Measurements from ENCODE around the gene GIGYF2. TPM values are rescaled to one million over a fixed set of nuclear protein-coding genes. Genes with fewer than 3 reads are reported as not detected.

Gene GIGYF2
- total RNA-seq, 1 donor = 63.9 TPM

DNA sequence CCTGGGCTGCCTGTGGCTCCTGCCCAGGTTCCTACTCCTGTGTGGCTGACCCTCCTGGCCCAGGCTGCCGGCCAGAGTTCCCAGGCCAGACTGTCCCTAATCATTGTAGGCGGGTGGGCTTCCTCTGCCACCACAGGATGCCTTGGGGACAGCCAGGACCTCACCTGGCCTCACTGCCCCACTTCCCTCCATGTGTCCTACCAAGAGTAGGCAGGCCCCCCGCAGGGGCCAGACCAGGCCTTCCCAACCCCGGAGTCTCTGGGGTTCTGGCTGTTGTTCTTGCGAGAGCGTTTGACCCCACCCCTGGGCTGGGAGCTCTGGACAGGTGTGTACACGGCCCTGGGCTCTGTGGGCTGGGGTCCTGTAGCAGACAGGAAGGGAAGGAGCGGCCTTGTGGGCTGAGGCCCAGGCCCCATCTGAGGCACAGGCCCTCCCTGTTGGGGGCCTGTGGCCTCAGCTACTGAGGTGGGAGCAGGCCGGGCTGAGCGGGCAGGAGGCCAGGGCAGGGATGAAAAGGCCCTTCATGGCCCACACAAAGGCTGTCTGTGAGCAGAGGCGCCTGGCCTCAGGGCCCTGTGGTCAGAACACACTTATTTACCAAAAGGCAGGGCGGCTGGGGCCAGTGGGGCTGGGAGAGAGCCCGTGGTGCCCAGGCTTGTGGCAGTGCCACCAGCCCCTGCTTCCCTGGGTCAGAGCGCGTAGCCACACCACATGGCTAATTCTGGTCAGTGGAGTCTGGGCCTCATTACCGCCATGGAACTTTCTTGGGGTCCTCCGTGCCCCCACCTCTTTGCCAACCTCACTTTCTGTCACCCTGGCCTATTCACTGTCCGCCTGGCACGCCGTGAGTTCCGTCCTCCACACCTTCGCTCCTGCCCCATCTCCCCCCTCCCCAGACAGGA is 175.0 kb downstream of the GIGYF2 start:
- no peak for DNase-seq (ENCODE audit: low read depth)
- TF ChIP-seq, protein P1, sequence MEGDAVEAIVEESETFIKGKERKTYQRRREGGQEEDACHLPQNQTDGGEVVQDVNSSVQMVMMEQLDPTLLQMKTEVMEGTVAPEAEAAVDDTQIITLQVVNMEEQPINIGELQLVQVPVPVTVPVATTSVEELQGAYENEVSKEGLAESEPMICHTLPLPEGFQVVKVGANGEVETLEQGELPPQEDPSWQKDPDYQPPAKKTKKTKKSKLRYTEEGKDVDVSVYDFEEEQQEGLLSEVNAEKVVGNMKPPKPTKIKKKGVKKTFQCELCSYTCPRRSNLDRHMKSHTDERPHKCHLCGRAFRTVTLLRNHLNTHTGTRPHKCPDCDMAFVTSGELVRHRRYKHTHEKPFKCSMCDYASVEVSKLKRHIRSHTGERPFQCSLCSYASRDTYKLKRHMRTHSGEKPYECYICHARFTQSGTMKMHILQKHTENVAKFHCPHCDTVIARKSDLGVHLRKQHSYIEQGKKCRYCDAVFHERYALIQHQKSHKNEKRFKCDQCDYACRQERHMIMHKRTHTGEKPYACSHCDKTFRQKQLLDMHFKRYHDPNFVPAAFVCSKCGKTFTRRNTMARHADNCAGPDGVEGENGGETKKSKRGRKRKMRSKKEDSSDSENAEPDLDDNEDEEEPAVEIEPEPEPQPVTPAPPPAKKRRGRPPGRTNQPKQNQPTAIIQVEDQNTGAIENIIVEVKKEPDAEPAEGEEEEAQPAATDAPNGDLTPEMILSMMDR (IDR thresholded peaks at IDR 0.05; ENCODE audit: insufficient read depth, low read depth, low read length) = no peak
- no peak overlapping the region for H3K4me3 ChIP-seq (ENCODE audit: low read depth, low read length)

DNA sequence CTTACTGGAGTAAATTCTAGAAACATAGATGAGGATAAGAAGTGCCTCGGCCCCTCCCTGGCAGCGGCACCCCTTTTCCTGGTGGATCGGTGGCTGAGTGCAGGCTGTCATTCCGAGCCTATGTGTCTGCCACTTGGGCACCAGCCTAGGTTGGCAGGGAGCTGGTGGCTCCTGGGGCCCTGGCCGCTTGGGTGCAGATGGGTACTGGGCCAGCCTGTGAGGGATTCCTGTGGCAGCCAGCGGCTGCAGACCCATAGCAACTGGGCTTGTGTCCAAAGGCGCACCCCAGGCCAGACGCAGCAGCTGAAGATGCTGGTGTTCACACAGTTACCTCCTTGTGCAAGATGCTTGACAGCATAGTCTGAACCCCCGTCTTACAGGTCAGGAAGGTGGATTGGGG is 175.7 kb downstream of the GIGYF2 start:
- no peak overlapping the region for H3K4me3 ChIP-seq (ENCODE audit: low read depth, low read length)
- no peak for DNase-seq (ENCODE audit: low read depth)
- TF ChIP-seq, protein P1 (IDR thresholded peaks at IDR 0.05; ENCODE audit: insufficient read depth, low read depth, low read length) = no peak

DNA sequence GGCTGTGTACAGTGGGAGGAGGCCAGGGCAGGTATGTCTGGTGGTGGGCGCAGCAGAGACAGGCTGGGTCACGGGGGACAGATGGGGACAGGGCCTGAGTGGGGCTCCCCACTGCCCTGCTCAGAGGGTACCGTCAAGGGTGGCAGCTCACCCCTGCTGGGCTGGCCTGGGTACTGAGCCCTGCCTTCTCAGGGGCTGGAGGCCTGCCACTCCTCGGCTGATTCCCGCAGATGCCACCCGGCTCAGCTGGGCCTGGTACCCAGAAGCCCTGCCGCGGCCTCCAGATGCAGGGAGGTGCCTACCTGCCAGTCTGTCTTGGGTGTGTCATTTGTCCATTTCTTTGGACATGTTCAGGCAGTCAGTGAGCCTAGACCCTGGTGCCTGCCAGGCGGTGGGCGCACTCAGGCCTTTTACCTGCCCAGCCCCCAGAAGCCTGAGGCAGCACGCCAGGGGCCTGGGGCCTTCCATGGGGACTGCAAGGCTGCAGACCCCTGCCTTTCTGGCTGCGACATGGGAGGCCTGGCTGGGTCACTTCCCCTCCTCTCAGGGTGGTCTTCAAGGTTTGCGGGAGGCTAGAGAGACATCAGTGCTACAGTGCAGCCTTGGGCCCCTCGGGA is 176.3 kb downstream of the GIGYF2 start:
- H3K4me3 ChIP-seq (ENCODE audit: low read depth, low read length) = no peak overlapping the region
- TF ChIP-seq, protein P1 (IDR thresholded peaks at IDR 0.05; ENCODE audit: insufficient read depth, low read depth, low read length) = no peak
- no peak for DNase-seq (ENCODE audit: low read depth)

DNA sequence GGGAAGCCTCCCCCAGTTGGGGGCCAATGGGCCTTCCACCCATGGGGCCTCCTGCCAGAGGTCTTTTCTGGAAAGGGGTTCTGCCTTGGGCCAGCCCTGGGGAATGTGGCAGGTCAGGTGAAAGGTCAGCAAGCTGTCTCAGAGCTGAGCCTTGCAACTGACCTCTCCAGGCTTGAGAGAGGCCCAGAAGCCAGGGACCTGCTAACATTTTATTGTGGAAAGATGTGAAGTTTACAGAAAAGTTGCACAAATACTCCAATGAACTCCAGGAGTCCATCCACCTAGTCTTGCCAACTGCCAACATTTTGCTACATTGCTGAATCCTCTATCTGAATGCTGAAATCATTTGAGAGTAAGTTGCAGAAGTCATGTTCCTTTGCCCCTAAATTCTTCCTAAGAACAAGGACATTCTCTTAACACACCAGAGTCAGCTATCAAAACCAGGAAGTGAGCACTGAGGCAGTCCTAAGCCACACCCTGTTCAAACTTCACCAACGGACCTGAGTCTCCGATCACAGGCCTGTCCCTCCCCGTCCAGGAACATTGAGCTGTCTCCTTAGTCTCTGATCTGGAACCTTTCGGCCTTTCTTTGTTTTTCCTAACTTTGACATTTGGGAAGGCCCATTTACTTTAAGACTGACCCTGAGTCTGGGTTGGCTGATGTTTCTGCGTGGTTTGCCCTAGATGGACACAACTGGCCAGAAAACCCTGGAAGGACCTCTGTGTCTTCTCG is 176.9 kb downstream of the GIGYF2 start:
- TF ChIP-seq, protein P1 (IDR thresholded peaks at IDR 0.05; ENCODE audit: insufficient read depth, low read depth, low read length) = no peak
- no peak for DNase-seq (ENCODE audit: low read depth)
- no peak overlapping the region for H3K4me3 ChIP-seq (ENCODE audit: low read depth, low read length)

DNA sequence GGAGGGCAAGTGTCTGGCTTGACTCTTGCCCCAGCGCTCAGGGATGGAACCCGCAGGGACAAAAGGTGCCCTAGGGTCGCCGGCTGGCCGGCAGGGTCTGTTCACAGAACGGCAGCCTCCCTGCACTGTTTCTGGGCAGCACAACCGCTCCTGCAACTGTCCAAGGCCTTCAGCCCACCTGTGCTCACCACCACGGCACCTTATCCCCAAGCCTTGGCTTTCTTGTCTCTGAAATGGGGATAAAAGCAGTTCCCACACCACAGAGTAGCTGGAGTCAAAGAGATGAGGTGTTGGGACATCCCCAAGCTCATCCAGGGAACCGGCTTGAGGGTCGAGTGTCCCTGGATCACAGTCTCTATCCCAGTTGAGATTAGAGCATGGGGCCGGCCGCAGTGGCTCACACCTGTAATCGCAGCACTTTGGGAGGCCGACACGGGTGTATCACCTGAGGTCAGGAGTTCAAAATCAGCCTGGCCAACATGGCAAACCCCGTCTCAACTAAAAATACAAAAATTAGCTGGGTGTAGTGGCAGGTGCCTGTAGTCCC is 177.6 kb downstream of the GIGYF2 start:
- DNase-seq (ENCODE audit: low read depth) = no peak
- H3K4me3 ChIP-seq (ENCODE audit: low read depth, low read length) = no peak overlapping the region
- TF ChIP-seq, protein P1 (IDR thresholded peaks at IDR 0.05; ENCODE audit: insufficient read depth, low read depth, low read length) = no peak

DNA sequence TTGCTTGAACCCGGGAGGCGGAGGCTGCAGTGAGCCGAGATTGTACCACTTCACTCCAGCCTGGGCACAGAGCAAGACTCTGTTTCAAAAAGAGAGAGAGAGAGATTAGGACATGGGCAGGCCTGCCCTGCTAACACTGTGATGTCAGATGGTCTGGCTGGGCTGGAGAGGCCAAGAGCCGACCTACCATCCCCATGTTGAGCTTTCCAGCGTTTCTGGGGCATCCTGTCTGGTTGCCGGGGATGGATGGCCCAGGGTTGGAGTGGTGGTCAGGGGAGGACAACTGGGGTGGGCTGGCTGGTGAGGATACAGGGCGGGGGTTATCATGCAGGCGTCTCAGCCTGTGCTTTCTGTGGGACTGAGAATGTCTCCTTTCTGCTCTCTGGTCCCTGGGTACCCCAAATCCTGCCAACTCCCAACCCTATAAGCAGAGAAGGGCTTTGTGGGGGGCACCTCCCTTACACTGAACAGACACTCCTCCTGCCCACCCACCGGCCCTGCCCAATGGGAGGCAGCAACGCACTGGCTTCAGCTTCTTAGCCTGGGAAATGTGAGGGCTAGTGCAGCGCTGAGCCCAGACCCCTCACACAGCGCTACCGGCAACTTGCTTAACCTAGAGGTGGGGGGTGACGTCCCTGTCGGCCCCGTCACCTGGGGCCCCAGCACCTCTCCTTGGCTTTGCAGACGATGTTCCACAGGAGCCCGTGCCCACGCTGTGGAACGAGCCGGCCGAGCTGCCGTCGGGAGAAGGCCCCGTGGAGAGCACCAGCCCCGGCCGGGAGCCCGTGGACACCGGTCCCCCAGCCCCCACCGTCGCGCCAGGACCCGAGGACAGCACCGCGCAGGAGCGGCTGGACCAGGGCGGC is 178.4 kb downstream of the GIGYF2 start:
- no peak for DNase-seq (ENCODE audit: low read depth)
- no peak overlapping the region for H3K4me3 ChIP-seq (ENCODE audit: low read depth, low read length)
- TF ChIP-seq, protein P1 (IDR thresholded peaks at IDR 0.05; ENCODE audit: insufficient read depth, low read depth, low read length) = no peak

Measured in fibroblast of villous mesenchyme (primary cell).